Limb (tissue), 2 donors: ENCODE measurements around the gene SOHLH1.

Experiments
- DNase-seq, 2 donors: peaks; one replicate each; pipeline ENCODE4 v3.0.0-alpha.2; 2016; ENCODE audit errors: extremely low spot score in 2 of 2

SOHLH1 gene

GRCh38 chr9:135703726-135704125 lies 4.4 kb upstream of the SOHLH1 start:
- DNase-seq: no peak

DNA sequence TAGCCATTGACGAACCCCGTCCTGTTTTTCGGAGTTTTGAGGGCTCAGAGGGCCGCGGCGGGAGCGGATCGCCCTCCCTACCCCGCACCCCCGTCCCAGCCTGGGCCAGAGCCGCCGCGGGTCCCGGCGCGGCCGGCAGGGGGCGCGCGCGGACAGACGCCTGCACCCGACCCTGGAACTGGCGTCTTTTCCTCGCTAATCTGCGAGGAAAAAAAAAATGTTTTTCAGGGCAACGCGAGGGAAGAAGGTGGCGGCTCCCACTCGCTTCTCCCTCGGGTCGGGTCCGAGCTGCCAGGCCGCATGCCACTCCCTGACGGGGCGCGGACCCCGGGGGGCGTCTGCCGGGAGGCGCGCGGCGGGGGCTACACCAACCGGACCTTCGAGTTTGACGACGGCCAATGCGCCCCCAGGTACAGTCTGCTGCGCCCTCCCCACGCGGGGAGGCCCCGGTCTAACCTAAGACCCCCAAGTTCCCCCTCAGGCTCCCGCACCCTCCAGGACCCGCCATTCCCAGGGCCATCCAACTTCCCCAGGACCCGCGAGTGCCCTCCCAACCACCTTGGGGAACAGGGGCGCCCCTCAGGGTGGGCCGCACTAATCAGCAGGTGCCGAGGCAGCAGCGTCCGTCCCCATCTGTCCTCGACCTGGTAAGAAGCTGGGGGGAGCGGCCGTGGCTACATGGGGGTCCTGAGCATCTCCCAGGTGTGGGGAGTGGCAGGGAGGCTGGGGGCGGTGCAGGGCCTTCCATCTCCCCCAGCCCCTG lies 2.9 kb upstream of the SOHLH1 start, which contains the start of gene KCNT1:
KCNT1 (plus strand) TSS at position 227 of the 763 bp plus-strand sequence; CDS start at position 301, 74 bp downstream.
- peak; percentile 58 to 89 for DNase-seq

- DNase-seq: peak in 1 of 2 donors; percentile 61
These were observed 2.0 kb upstream of the SOHLH1 start for GRCh38 chr9:135701067-135701958.

DNA sequence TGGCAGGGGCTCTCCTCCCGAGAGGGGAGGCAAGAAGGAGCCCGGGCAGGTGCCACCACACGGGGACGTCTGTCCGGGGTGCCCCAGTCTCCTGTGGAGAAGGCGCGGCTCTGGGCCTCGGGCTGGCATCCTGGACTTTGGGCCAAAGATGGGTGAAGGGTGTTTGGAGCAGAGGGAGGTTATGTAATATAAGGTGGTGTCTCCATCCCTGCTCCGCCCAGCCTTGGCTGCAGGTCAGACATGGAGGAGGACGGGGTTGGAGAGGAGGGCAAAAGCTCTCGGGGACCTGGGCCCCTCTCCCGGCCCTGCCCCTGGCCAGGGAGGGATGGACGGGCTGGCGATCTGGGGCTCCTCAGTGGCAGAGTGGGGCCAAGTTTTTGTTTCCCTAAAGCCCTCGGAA lies 1.2 kb upstream of the SOHLH1 start:
- no peak for DNase-seq

DNA sequence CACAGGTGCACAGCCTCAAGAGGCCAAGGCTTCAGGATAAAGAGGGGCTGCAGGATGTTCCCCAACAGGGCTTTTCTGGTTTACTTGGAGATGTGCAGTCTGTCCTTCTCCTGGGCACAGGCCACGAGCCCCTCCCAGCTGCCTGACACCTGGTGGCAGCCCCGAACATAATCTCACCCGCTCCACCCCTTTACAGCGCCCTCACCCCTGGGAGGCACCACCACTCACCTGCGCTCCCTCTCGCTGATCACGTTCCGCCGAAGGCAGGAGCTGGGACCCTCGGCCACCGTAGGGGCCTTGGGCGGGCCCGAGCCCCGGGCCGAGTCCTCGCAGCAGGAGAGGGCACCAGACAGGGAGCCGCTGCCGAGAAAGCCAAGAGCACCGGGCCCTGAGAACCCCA lies 514 bp downstream of the SOHLH1 start:
- no peak for DNase-seq

DNA sequence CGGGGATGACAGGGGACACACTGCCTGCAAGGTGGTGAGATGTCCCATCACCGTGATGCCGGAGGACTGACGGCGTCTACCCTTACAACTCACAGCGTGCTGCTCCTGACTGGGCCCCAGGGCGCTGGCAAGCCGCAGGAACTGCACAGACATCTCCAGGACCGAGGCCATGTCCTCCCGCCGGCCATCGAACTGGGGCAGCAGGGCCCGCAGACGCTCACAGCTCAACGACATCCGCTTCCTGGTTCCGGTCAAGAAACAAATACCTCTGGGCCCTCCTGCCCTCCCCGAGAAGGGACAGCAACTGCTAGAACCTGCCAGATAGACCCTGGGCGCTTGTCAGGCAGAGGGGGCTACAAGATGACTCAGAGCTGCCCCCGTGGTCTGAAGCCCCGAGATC lies 1.0 kb downstream of the SOHLH1 start:
- DNase-seq: no peak

- DNase-seq: no peak
These were observed 2.1 kb downstream of the SOHLH1 start for GRCh38 chr9:135697226-135697625.

DNA sequence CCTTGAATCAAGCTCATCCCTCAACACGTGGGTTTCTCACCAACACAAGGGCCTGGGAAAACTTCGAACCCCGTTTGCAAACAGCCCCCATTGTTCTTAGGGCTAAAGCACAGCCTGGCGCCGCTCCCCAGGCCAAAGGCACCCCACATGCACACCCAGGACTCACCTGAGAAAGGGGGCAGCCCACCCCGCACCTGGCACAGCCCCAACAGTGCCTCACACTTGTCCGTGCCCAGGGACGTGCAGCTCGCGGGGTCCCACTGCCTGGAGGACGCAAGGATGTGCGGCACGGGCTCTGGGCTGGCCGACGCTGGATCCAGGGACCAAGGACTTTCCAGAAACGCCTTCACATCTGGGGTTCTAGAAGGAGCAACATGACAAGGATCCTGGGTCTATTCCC lies 2.8 kb downstream of the SOHLH1 start:
- no peak for DNase-seq

DNA sequence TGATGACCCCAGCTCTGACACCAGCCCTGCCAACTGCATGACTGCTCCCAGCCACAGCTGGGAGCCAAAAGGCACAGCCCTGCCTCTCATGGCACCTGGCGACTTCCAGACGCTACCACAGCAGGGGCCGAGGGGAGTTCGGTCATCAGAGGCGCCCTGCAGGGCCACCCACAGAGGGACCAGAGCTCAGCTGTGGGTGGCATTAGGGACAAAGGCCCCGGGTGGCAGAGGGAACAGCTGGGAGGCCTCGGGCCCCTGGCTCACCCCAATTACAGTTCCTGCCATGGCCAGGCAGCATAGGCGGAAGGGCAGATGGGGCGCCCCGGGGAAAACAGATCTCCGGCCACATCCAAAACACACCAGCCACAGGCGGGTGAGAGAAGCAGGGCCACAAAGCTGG lies 3.6 kb downstream of the SOHLH1 start:
- no peak for DNase-seq

DNA sequence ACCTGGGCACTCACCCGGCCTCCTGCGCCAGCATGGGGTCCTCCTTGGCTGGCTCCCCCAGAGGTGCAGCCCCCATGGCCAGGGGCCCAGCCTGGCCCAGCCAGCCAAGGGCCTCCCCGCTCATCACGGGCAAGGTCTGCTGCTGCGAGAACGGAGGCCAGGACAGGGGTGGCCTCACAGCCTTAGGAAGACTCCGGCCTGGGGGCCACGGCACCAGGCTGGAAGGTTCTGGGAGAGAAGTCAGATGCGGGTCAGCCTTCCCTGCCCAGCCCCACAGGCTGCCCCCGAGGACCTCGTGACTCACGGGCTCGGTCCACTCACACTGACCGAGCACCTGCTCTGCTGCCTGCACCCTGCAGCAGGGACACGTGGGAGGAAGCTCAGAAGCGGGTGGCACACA lies 4.2 kb downstream of the SOHLH1 start:
- no peak for DNase-seq

- DNase-seq: no peak
These were observed 4.9 kb downstream of the SOHLH1 start for GRCh38 chr9:135694414-135694813.

DNA sequence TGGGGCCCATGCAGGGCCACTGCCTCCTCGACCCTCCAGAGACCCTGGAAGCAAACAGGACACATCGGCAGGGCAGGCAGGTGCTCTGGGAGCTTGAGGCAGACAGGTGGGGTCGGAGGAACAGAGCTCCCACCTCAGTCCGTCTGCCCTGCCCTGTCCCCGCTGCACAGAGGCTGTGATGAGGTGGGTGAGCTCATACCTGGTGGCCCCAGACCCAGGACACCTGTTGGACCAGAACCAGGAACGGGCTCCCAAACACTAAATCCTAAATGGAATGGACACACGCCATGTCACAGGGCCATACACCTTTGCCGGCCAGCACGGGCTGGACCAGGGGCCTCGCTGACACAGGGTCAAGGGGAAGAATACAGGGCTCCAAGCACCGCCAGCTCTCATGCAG lies 5.5 kb downstream of the SOHLH1 start:
- DNase-seq: no peak

DNA sequence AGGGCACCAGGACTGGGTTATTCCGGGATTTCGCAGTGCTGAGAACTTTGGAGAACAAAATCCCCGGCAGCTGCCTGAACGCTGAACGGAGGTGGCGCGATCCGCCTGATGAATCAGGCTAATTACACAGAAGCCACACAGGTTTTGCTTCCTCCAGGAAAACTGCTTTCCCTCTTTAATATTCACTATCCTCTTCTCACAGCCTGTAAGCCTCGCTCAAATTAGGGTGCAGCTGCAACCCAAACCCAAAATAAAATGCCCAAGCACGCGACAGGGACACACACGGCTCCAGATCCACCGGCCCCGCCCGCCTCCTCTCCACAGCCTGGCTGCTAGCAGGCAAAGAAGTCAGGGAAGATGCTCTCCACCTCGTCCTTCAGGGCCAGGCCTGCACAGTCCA lies 6.0 kb downstream of the SOHLH1 start:
- no peak for DNase-seq

- DNase-seq: no peak
These were observed 6.9 kb downstream of the SOHLH1 start for GRCh38 chr9:135692410-135692809.

- no peak for DNase-seq
These were observed 8.3 kb downstream of the SOHLH1 start for GRCh38 chr9:135690836-135691570.

- DNase-seq: no peak
These were observed 10.3 kb downstream of the SOHLH1 start for GRCh38 chr9:135689011-135689410.

- DNase-seq: no peak
These were observed 12.1 kb downstream of the SOHLH1 start for GRCh38 chr9:135687216-135687615.

- no peak for DNase-seq
These were observed 14.6 kb downstream of the SOHLH1 start for GRCh38 chr9:135684691-135685090.

GRCh38 chr9:135683401-135684034 lies 15.8 kb downstream of the SOHLH1 start:
- DNase-seq: no peak

DNA sequence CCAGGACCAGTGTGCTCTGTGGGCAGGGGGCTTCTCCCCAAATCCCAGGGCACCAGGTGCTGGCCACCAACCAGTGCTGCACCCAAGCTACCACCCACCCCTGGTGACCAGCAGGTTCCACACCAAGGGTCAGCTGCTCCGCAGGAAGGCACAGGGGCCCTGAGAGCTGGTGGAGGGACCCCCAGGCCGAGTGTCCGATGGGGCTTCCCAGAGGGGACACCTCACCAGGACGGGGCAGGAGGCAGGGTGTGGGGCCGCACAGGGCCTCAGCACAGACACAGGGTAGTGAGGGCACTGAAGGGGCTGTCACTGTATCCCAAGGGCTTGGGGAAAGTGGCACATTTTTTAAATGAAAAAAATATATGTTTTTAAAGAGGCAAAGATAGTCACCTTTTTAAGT lies 18.1 kb downstream of the SOHLH1 start:
- no peak for DNase-seq

GRCh38 chr9:135680056-135680455 lies 19.2 kb downstream of the SOHLH1 start:
- no peak for DNase-seq
